ENCODE results near the gene PTPN12.

GRCh38 chr7:77540402-77540822 lies 3.3 kb downstream of the PTPN12 start:
- TF ChIP-seq EZH2 (IDR thresholded peaks at IDR 0.05; ENCODE audit: borderline replicate concordance, insufficient read depth, low read length, poor library complexity, severe bottlenecking) (no peak), CTCF (IDR thresholded peaks at IDR 0.05; ENCODE audit: poor library complexity, severe bottlenecking) (no peak), EP300 (conservative IDR thresholded peaks at IDR 0.05; ENCODE audit: poor library complexity, severe bottlenecking) (no peak), POLR2AphosphoS5 (IDR thresholded peaks at IDR 0.05) (no peak), REST (IDR thresholded peaks at IDR 0.05; ENCODE audit: borderline replicate concordance) (no peak), MXI1 (conservative IDR thresholded peaks at IDR 0.05; ENCODE audit: poor library complexity, severe bottlenecking) (no peak)

Measured in neural cell (in vitro differentiated cells).